Muscle layer of colon (tissue), 2 donors: ENCODE results near the gene RFWD3.

ENCODE experiments used
- H3K27ac ChIP-seq: one replicate; pipeline ENCODE4 v1.7.0; 2013; ENCODE audit warnings: low read depth, mild to moderate bottlenecking, low read length, moderate library complexity
- H3K27me3 ChIP-seq, 2 donors: one replicate each; pipeline ENCODE4 v1.7.0; 2013; ENCODE audit warnings: low read length in 2 of 2, mild to moderate bottlenecking in 2 of 2; ENCODE audit not compliant: insufficient read depth in 2 of 2, control insufficient read depth in 1 of 2
- H3K36me3 ChIP-seq: one replicate; pipeline ENCODE4 v1.7.0; 2013; ENCODE audit warnings: mild to moderate bottlenecking, low read length; ENCODE audit not compliant: insufficient read depth
- H3K4me1 ChIP-seq: one replicate; pipeline ENCODE4 v1.7.0; 2013; ENCODE audit warnings: mild to moderate bottlenecking, low read length; ENCODE audit not compliant: insufficient read depth
- H3K4me3 ChIP-seq, 2 donors: one replicate each; pipeline ENCODE4 v1.7.0; 2013; ENCODE audit warnings: low read length in 2 of 2, low read depth in 1 of 2, mild to moderate bottlenecking in 1 of 2, moderate library complexity in 1 of 2
- H3K9ac ChIP-seq: one replicate; pipeline ENCODE4 v1.7.0; 2013; ENCODE audit warnings: low read length
- H3K9me3 ChIP-seq: one replicate; pipeline ENCODE4 v1.7.0; 2013; ENCODE audit warnings: mild to moderate bottlenecking, low read length
- donor health status: abdominal sarcoma.
- donor health status: Adenocarcinoma of cecum.

The RFWD3 gene

DNA sequence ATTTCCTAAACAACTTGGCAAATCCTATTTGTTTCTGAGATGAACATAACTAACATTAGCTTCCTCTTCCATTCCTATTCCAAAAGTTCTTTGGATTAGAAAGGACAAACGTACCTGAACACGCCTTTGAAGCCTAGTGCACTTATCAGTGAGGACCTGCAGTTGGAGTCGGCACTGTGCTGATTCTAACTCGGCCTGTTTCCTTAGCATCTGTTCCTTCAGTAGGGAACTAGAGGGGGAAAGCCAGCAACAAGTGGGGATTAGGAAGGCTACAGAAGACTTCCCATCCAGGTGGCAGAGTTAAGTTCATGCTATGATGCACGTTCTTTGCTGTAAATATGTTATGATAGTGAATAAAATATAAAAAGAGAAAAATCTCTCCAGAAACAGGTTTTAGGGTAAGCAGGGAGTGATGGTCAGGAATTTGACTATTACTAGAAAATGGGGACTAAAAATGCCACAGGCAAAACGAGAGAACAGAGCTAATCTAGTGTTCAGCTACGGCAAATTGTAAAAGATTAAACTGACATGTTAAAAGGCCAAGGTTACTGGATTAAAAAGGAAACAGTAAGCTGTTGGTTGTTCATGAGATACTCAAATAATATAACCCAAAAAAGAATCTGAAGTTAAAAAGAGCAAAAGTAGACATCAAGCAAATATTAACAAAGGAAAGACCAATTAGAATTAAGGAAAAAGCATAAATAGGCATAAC, 28.8 kb downstream of the RFWD3 start:
- Histone ChIP-seq H3K27ac (no peak overlapping the region), H3K4me3 (no peak overlapping the region), H3K9me3 (no peaks in the 10 kb centered on the region), H3K27me3 (no peaks in the 10 kb centered on the region), H3K9ac (no peak overlapping the region), H3K36me3 (peaks cover 4% of the 10 kb centered on the region), H3K4me1 (no peaks in the 10 kb centered on the region)

- Histone ChIP-seq H3K9ac (no peak overlapping the region), H3K4me3 (no peak overlapping the region), H3K4me1 (no peaks in the 10 kb centered on the region), H3K9me3 (no peaks in the 10 kb centered on the region), H3K27ac (no peak overlapping the region), H3K36me3 (peaks cover 21% of the 10 kb centered on the region), H3K27me3 (no peaks in the 10 kb centered on the region)
Measured at GRCh38 chr16:74635303-74635702, 31.4 kb downstream of the RFWD3 start.

GRCh38 chr16:74633686-74634085, 33.0 kb downstream of the RFWD3 start:
- H3K36me3 ChIP-seq: peaks cover 35% of the 10 kb centered on the region

DNA sequence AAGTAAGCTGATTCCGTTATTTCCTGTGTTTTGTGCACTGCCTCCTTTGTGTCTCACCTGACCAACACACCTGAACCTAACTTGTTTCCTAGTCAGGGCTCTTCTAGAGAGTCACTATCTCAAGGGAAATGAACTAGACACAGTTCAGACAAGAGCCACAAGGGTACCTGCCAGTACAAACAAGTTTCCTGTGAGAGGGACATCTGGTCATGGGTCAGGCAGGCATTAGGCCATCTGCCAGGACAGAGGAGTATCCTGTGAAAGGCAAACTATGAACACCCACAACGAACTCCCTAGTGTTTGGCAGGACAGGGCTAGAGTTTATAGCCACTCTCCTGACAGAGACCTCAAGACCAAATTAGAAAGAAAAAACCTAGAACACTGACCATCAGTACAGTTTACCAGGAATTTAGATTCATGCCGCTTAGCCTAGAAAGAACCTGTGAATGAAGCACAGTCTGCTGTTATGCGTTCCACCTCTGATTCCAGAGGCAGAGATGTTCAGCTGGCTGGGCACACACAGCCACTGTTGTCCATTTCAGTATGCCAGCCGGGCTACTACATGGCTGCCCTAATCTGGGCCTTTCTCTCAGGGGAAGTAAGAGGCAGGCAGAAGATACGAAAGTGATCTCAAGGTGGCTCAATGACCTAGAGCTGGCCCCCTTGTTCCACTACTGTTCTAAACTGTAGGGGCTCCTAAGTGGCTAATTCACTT, 39.0 kb downstream of the RFWD3 start:
- Histone ChIP-seq H3K27ac (no peak overlapping the region), H3K4me1 (peaks cover 8% of the 10 kb centered on the region)

More at GRCh38 chr16:74633686-74634085, 33.0 kb downstream of the RFWD3 start:
- Histone ChIP-seq H3K9me3 (no peaks in the 10 kb centered on the region), H3K9ac (no peak overlapping the region), H3K4me3 (no peak overlapping the region), H3K4me1 (no peaks in the 10 kb centered on the region), H3K27ac (no peak overlapping the region), H3K27me3 (no peaks in the 10 kb centered on the region)

DNA sequence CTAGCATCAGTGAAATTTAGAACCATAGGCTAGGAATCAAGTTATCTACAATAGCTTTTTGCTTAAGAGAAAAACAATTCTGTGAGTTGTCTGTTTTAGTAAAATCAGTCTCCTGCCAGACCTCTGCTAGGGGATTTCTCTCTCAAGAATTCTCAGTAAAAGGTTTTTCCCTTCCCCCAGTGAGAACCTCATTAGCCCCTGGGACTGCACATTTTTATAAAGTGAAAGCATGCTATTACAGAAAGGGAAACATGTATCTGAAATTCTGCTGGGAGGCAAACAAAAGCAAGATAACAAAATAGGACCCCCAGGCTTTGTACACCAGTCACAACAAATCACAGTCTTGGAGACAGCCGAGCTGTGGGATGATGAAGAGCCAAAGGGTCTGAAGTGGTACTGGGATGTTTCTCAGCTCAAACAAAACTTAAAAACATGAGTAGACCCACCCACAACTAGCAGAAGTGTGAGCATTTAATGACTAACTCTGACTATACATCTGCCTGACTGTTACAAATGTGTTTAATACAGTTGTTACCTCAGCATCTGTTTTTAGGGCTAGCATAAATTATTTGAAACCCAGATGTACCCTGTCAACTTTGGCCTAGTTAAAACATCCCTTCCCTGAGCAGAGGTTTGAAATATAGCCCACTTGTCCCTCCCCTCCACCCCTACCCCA, 39.8 kb downstream of the RFWD3 start:
- no peak overlapping the region for H3K9ac ChIP-seq
- H3K36me3 ChIP-seq: peaks cover 75% of the 10 kb centered on the region
- no peak overlapping the region for H3K27ac ChIP-seq
- no peaks in the 10 kb centered on the region for H3K27me3 ChIP-seq
- no peak overlapping the region for H3K4me3 ChIP-seq
- H3K4me1 ChIP-seq: peaks cover 8% of the 10 kb centered on the region
- H3K9me3 ChIP-seq: no peaks in the 10 kb centered on the region

More for the DNA sequence above, 39.0 kb downstream of the RFWD3 start:
- Histone ChIP-seq H3K36me3 (peaks cover 77% of the 10 kb centered on the region), H3K9me3 (no peaks in the 10 kb centered on the region), H3K27me3 (no peaks in the 10 kb centered on the region), H3K4me3 (no peak overlapping the region), H3K9ac (no peak overlapping the region)

GRCh38 chr16:74625500-74626350, 41.0 kb downstream of the RFWD3 start:
- no peak overlapping the region for H3K27ac ChIP-seq
- H3K27me3 ChIP-seq: no peaks in the 10 kb centered on the region

DNA sequence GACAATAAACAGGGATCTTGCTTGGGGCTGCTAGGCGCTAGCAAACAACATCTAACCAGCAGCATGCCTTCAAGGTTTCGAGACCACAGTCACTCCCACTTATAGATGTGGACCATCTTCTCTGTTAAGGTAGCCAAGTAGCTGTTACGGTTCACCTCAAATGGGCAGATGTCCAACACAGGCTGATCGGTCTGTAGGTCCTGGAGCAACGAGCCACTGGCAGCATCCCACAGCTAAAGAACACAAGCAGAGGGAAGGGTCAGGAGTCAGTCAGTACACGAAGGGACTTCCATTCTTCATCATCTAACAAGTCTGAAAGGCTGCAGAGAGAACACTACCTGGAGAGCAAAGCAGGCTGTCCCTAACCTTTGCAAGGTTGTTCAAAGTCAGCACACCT, 42.8 kb downstream of the RFWD3 start:
- Histone ChIP-seq H3K4me1 (peaks cover 8% of the 10 kb centered on the region), H3K27me3 (no peaks in the 10 kb centered on the region), H3K9ac (no peak overlapping the region), H3K4me3 (no peak overlapping the region), H3K27ac (no peak overlapping the region), H3K36me3 (peaks cover 49% of the 10 kb centered on the region), H3K9me3 (no peaks in the 10 kb centered on the region)

More at GRCh38 chr16:74625500-74626350, 41.0 kb downstream of the RFWD3 start:
- Histone ChIP-seq H3K9ac (no peak overlapping the region), H3K36me3 (peaks cover 66% of the 10 kb centered on the region), H3K4me1 (peaks cover 8% of the 10 kb centered on the region), H3K4me3 (no peak overlapping the region), H3K9me3 (no peaks in the 10 kb centered on the region)

DNA sequence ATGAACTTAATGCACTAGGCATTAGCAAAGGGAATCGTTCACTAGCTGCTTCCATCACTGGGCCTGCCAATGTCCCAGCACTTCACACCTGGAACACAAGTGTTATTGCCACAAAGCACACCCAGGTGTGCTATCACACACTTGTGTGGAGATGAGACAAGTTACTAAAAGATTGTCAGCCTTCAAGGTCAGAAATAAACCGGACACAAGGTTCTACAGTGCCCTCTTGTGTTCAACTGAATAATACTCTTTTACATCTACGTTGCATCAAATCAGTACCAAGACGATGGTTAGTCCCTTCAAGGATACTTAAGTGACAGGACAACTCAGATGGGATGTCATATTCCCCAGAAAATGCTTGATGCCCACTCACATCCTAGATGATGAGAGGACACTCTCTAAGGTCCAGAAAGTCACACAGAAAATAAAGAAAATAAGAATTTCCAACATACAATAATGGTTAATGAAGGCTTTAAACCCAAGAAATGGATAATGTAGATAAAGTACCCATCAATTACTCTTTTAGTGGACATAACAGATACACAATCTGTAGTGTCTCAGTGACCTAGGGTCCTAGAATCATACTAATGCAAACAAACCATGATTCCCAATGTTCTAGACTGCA, 43.4 kb downstream of the RFWD3 start:
- H3K36me3 ChIP-seq: peaks cover 44% of the 10 kb centered on the region
- no peak overlapping the region for H3K27ac ChIP-seq
- H3K9ac ChIP-seq: no peak overlapping the region

DNA sequence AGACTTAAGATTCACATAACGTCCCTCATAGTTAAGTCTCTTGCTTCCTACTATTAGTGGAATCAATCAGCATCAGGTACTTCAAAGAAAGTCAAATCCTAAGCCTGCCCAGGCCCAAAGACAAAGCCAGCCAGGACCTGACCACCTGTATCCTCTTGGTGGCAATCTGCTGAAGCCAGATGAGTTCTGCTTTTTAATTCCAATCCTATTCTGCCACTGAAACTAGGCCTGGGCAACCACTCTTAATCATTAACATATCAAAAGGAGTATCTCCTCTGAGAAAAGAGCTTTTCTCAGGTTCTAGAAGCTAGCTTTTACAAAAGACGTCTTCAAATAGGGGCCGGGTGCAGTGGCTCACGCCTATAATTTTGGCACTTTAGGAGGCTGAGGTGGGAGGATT, 44.7 kb downstream of the RFWD3 start:
- no peaks in the 10 kb centered on the region for H3K9me3 ChIP-seq
- peaks cover 31% of the 10 kb centered on the region for H3K36me3 ChIP-seq
- H3K9ac ChIP-seq: no peak overlapping the region
- H3K27me3 ChIP-seq: no peaks in the 10 kb centered on the region
- no peak overlapping the region for H3K27ac ChIP-seq
- H3K4me1 ChIP-seq: peaks cover 1% of the 10 kb centered on the region
- no peak overlapping the region for H3K4me3 ChIP-seq

More for the DNA sequence above, 43.4 kb downstream of the RFWD3 start:
- no peak overlapping the region for H3K4me3 ChIP-seq
- H3K4me1 ChIP-seq: peaks cover 8% of the 10 kb centered on the region
- no peaks in the 10 kb centered on the region for H3K9me3 ChIP-seq
- no peaks in the 10 kb centered on the region for H3K27me3 ChIP-seq

DNA sequence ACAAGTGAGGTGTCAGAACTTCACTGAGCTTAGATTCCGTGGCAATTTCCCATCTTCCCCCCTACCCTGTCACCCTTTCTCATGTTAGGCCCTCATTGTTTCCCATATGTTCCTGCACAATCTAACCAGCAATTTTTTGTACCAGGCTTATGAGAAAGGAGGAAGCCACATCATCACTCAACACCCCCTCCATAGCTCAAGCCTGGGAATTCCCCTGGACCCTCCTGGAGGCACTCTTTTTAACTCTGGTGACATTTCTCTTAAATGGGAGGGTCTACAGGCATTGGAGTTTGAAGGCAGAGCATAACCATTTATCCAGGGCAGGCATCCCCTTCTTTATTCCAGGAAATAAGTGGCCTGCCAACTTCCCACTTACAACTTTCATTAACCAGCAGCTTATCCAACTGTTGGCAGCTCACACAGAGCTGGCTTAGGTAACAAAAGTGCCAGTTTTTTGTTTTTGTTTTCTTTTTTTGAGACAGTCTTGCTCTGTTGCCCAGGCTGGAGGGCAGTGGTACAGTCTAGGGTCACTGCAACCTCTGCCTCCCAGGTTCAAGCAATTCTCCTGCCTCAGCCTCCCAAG, 49.4 kb downstream of the RFWD3 start:
- Histone ChIP-seq H3K4me1 (no peaks in the 10 kb centered on the region), H3K27me3 (no peaks in the 10 kb centered on the region), H3K27ac (no peak overlapping the region), H3K4me3 (no peak overlapping the region), H3K9ac (no peak overlapping the region), H3K36me3 (no peaks in the 10 kb centered on the region), H3K9me3 (no peaks in the 10 kb centered on the region)
